Activated naive CD8-positive, alpha-beta T cell treated with anti-CD3 and anti-CD28 coated beads, Interleukin-2, amount 10 ng/mL, durations not matched to agents 7 days and 5 days (primary cell): ENCODE data around the gene TIAM1. TPM values are rescaled to one million over a fixed set of nuclear protein-coding genes. Genes with fewer than 3 reads are reported as not detected.

Source experiments
- ATAC-seq: fragments of 150-1000 bp; cut with Tn5 transposase; one replicate; pipeline ENCODE4 v1.10.0; 2021; ENCODE audit warnings: low read depth, moderate library complexity
- POLR2A ChIA-PET: fragments of 350-600 bp; sonication (Branson Sonifier 250); formaldehyde crosslinking; loops from one replicate; lab custom pipeline; 2021; ENCODE audit warnings: antibody characterized with exemption; lab: Charles Lee
- DNase-seq: peaks from one replicate; pipeline ENCODE4 v3.0.0; 2021
- H3K27ac Mint-ChIP-seq: one replicate; pipeline ENCODE4 v1.8.0; 2022; ENCODE audit warnings: mild to moderate bottlenecking, mixed read lengths
- H3K27me3 Mint-ChIP-seq: one replicate; pipeline ENCODE4 v1.8.0; 2022; ENCODE audit warnings: mild to moderate bottlenecking, moderate library complexity, mixed read lengths
- H3K36me3 Mint-ChIP-seq: one replicate; pipeline ENCODE4 v1.8.0; 2021; ENCODE audit warnings: mild to moderate bottlenecking, mixed read lengths
- H3K4me1 Mint-ChIP-seq: one replicate; pipeline ENCODE4 v1.8.0; 2021; ENCODE audit warnings: mixed read lengths
- H3K4me3 Mint-ChIP-seq: one replicate; pipeline ENCODE4 v1.8.0; 2022; ENCODE audit warnings: mild to moderate bottlenecking, moderate library complexity, mixed read lengths
- H3K9me3 Mint-ChIP-seq: one replicate; pipeline ENCODE4 v1.8.0; 2021; ENCODE audit warnings: mixed read lengths
- total RNA-seq, 2 experiments: library from RNA; stranded (reverse); gene quantifications; one replicate each; pipeline ENCODE4 v1.2.3, GENCODE V29; 2021

Gene TIAM1
- total RNA-seq, 2 experiments from 2014 or later: 21.8 to 23.7 TPM

- no peak overlapping the region for H3K27ac Mint-ChIP-seq
- DNase-seq: no peak
These were observed 35.5 kb downstream of the TIAM1 start for GRCh38 chr21:31308584-31308983.

GRCh38 chr21:31305888-31306287 is 38.2 kb downstream of the TIAM1 start:
- no peaks in the 10 kb centered on the region for H3K36me3 Mint-ChIP-seq
- H3K27me3 Mint-ChIP-seq: no peaks in the 10 kb centered on the region
- H3K27ac Mint-ChIP-seq: no peak overlapping the region
- H3K4me1 Mint-ChIP-seq: no peaks in the 10 kb centered on the region
- ATAC-seq: no peak
- no peaks in the 10 kb centered on the region for H3K9me3 Mint-ChIP-seq
- H3K4me3 Mint-ChIP-seq: no peak overlapping the region
- POLR2A ChIA-PET: no interaction called here
- DNase-seq: no peak

More at GRCh38 chr21:31308584-31308983, 35.5 kb downstream of the TIAM1 start:
- H3K36me3 Mint-ChIP-seq: no peaks in the 10 kb centered on the region
- H3K9me3 Mint-ChIP-seq: no peaks in the 10 kb centered on the region
- POLR2A ChIA-PET: interaction anchor here (0.9 kb wide), 1 partner anchor 291 kb away, joined by 4 read pairs; no protein-coding TSS in a partner anchor
- no peak overlapping the region for H3K4me3 Mint-ChIP-seq
- ATAC-seq: no peak
- H3K27me3 Mint-ChIP-seq: no peaks in the 10 kb centered on the region
- no peaks in the 10 kb centered on the region for H3K4me1 Mint-ChIP-seq

GRCh38 chr21:31299291-31300147 is 44.5 kb downstream of the TIAM1 start:
- Mint-ChIP-seq H3K4me3 (no peak overlapping the region), H3K27me3 (no peaks in the 10 kb centered on the region), H3K9me3 (no peaks in the 10 kb centered on the region), H3K4me1 (peaks cover 2% of the 10 kb centered on the region), H3K36me3 (peaks cover 2% of the 10 kb centered on the region), H3K27ac (no peak overlapping the region)
- ATAC-seq (no peak), DNase-seq (no peak)
- POLR2A ChIA-PET: no interaction called here

DNA sequence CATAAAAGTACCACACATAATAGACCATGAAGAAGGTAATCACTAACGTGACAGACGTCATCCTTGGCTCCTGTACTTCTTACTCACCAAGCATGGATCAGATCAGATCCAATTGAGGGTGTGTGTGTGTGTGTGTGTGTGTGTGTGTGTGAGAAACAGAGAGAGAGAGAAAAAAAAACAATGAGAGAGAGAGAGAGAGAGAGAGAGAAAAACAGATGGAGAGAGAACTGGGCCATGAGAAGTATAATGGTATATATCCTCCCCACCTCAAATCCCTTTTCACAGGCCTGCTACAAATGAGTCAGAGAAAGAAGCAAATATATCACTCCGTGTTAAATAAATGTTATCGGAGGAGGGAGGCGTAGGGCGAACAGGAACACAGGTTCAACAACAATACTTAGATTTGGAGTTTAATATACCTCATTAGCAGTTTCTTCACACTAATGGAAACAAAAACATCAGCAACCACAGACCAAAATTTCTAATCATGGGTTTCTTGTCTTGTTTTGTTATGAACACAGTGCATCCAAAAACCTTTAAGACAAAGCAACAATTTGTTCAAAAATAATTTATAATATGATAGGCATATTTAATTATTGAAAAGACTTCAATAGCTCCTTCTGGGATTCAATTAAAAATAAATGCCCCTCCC is 45.3 kb downstream of the TIAM1 start:
- DNase-seq (no peak), ATAC-seq (no peak)
- peaks cover 5% of the 10 kb centered on the region for H3K4me1 Mint-ChIP-seq
- no peak overlapping the region for H3K4me3 Mint-ChIP-seq
- peaks cover 2% of the 10 kb centered on the region for H3K36me3 Mint-ChIP-seq
- no peak overlapping the region for H3K27ac Mint-ChIP-seq
- POLR2A ChIA-PET: no interaction called here
- H3K27me3 Mint-ChIP-seq: no peaks in the 10 kb centered on the region
- H3K9me3 Mint-ChIP-seq: no peaks in the 10 kb centered on the region

DNA sequence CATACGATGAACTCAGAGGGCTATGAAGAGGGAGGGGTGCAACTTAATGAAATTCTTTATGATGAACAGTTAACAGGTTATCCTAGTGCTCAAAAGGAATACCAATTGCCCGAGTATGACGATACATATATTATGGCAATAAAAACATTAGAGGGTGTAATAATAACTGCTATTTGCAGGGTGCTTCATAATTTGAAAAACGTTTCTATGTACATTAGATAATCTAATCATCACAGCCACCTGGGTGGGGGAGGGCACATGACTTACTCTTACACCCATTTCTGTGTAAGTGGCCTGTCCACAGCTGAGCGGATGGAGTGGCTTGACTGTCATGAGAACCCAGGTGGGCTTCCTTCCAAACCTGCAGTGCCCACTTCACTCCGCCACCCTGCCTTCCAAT is 46.3 kb downstream of the TIAM1 start:
- POLR2A ChIA-PET: no interaction called here
- H3K36me3 Mint-ChIP-seq: peaks cover 2% of the 10 kb centered on the region
- no peak overlapping the region for H3K27ac Mint-ChIP-seq
- no peak for ATAC-seq
- no peak overlapping the region for H3K4me3 Mint-ChIP-seq
- H3K27me3 Mint-ChIP-seq: no peaks in the 10 kb centered on the region
- DNase-seq: no peak
- H3K4me1 Mint-ChIP-seq: peaks cover 5% of the 10 kb centered on the region
- no peaks in the 10 kb centered on the region for H3K9me3 Mint-ChIP-seq

DNA sequence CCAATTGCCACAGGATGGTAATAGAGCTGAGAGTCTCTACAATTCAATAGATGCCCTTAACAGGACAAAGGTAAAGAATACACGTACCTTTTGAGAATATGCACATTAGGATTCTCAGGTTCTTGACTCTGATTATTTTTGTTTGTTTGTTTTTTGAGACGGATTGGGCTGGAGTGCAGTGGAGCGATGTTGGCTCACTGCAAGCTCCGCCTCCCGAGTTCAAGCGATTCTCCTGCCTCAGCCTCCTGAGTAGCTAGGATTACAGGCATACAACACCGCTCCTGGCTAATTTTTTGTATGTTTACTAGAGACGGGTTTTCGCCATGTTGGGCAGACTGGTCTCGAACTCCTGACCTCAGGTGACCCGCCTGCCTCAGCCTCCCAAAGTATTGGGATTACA is 48.4 kb downstream of the TIAM1 start:
- POLR2A ChIA-PET: no interaction called here
- no peaks in the 10 kb centered on the region for H3K27me3 Mint-ChIP-seq

GRCh38 chr21:31294691-31295090 is 49.4 kb downstream of the TIAM1 start:
- no peaks in the 10 kb centered on the region for H3K9me3 Mint-ChIP-seq
- DNase-seq (no peak), ATAC-seq (no peak)
- peaks cover 7% of the 10 kb centered on the region for H3K36me3 Mint-ChIP-seq
- POLR2A ChIA-PET: no interaction called here
- H3K27ac Mint-ChIP-seq: no peak overlapping the region
- no peak overlapping the region for H3K4me3 Mint-ChIP-seq
- no peaks in the 10 kb centered on the region for H3K27me3 Mint-ChIP-seq
- H3K4me1 Mint-ChIP-seq: peaks cover 5% of the 10 kb centered on the region

More for the DNA sequence above, 48.4 kb downstream of the TIAM1 start:
- ATAC-seq (no peak), DNase-seq (no peak)
- Mint-ChIP-seq H3K27ac (no peak overlapping the region), H3K4me1 (peaks cover 5% of the 10 kb centered on the region), H3K36me3 (peaks cover 4% of the 10 kb centered on the region), H3K9me3 (no peaks in the 10 kb centered on the region), H3K4me3 (no peak overlapping the region)

GRCh38 chr21:31293986-31294385 is 50.1 kb downstream of the TIAM1 start:
- H3K27ac Mint-ChIP-seq: no peak overlapping the region
- POLR2A ChIA-PET: no interaction called here
- no peaks in the 10 kb centered on the region for H3K27me3 Mint-ChIP-seq
- H3K4me1 Mint-ChIP-seq: peaks cover 5% of the 10 kb centered on the region
- DNase-seq (no peak), ATAC-seq (no peak)
- no peak overlapping the region for H3K4me3 Mint-ChIP-seq
- H3K9me3 Mint-ChIP-seq: no peaks in the 10 kb centered on the region
- H3K36me3 Mint-ChIP-seq: peaks cover 7% of the 10 kb centered on the region

GRCh38 chr21:31290765-31291164 is 53.3 kb downstream of the TIAM1 start:
- Mint-ChIP-seq H3K27ac (no peak overlapping the region), H3K36me3 (peaks cover 18% of the 10 kb centered on the region), H3K4me3 (no peak overlapping the region), H3K9me3 (peaks cover 13% of the 10 kb centered on the region), H3K27me3 (no peaks in the 10 kb centered on the region), H3K4me1 (peaks cover 5% of the 10 kb centered on the region)
- DNase-seq: no peak
- no peak for ATAC-seq
- POLR2A ChIA-PET: no interaction called here

- DNase-seq (no peak), ATAC-seq (no peak)
- Mint-ChIP-seq H3K27ac (no peak overlapping the region), H3K27me3 (no peaks in the 10 kb centered on the region), H3K4me1 (peaks cover 5% of the 10 kb centered on the region), H3K9me3 (peaks cover 13% of the 10 kb centered on the region), H3K36me3 (peaks cover 16% of the 10 kb centered on the region), H3K4me3 (no peak overlapping the region)
- POLR2A ChIA-PET: no interaction called here
These were observed 54.4 kb downstream of the TIAM1 start for GRCh38 chr21:31289702-31290101.

DNA sequence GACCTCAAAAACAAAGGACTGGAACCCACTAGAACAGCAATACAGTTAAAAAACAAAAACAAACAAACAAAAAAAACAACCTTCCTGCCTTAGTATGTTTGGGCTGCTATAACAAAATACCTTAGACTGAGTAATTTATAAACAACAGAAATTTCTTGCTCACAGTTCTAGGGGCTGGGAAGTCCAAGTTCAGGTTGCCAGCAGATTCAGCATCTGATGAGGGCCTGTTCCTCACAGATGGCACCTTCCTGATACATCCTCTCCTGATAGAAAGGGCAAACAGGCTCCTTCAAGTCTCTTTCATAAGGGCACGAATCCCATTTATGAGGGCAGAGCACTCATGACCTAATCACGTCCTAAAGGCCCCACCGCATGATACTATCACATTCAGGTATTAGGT is 55.9 kb downstream of the TIAM1 start:
- no peak for ATAC-seq
- DNase-seq: no peak
- no peak overlapping the region for H3K27ac Mint-ChIP-seq
- peaks cover 13% of the 10 kb centered on the region for H3K9me3 Mint-ChIP-seq
- peaks cover 16% of the 10 kb centered on the region for H3K36me3 Mint-ChIP-seq
- POLR2A ChIA-PET: no interaction called here
- no peak overlapping the region for H3K4me3 Mint-ChIP-seq
- H3K4me1 Mint-ChIP-seq: peaks cover 8% of the 10 kb centered on the region
- H3K27me3 Mint-ChIP-seq: no peaks in the 10 kb centered on the region

GRCh38 chr21:31287201-31287600 is 56.9 kb downstream of the TIAM1 start:
- ATAC-seq (no peak), DNase-seq (no peak)
- Mint-ChIP-seq H3K36me3 (peaks cover 16% of the 10 kb centered on the region), H3K4me3 (no peak overlapping the region), H3K4me1 (peaks cover 16% of the 10 kb centered on the region), H3K27me3 (no peaks in the 10 kb centered on the region), H3K27ac (no peak overlapping the region), H3K9me3 (peaks cover 13% of the 10 kb centered on the region)
- POLR2A ChIA-PET: no interaction called here

DNA sequence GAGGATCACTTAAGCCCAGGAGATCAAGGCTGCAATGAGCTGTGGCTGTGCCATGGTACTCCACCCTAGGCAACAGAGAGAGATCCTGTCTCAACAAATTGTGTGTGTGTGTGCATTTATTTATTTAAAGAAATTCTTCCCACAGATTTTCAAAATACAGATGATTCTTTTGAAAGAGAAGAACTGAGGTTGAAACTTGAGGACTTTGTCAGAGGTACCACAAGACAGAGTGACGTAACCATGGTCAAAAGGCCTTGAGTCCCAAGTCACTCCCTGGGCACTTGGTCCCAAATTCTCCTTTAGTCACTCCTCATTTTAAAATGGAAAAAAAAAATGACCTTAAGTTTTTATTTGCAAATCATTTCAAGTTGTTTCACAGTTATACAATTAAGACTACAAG is 57.4 kb downstream of the TIAM1 start:
- Mint-ChIP-seq H3K4me1 (peaks cover 17% of the 10 kb centered on the region), H3K36me3 (peaks cover 15% of the 10 kb centered on the region), H3K4me3 (no peak overlapping the region)

More for the DNA sequence above, 57.4 kb downstream of the TIAM1 start:
- DNase-seq: no peak
- POLR2A ChIA-PET: no interaction called here
- ATAC-seq: no peak
- Mint-ChIP-seq H3K27ac (no peak overlapping the region), H3K9me3 (peaks cover 14% of the 10 kb centered on the region), H3K27me3 (no peaks in the 10 kb centered on the region)
